Measurements from ENCODE around the gene ZNF488.

The ZNF488 gene

GRCh38 chr10:47326927-47327330, 57.2 kb downstream of the ZNF488 start:
- DNase-seq = no peak

GRCh38 chr10:47326306-47326926, 57.7 kb downstream of the ZNF488 start:
- no peak for DNase-seq

- DNase-seq = no peak
Measured at GRCh38 chr10:47325303-47326291, 58.5 kb downstream of the ZNF488 start.

DNA sequence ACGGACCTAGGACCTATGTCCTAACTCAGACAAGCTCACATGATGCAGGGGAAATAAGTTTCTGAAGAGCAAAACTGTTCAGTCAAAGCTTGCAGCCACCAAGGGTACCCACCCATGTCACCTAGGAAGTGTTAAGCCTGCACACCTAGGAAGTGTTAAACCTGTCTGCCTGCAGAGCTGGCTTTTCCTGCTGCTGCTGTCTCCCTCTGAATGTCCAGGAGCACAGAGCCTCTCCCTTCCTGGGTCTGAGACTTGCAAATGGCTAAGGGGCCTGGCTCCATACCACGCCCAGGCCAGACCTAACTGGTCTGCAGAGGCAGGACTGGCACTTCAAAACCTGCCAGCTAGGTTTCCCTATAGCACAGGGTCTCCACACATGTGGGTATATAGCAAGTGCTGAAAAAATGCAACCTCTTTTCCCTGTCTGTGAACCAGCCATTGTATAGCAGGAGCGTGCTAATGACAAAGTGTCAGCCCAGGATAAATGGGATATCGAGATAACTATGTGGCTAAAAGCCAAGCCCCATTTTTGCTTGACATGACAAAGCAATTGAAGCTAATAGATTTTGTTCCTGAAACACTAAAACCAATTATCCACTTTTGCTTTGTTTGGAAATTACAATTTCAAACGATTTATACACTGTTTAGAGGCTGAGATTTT, 60.3 kb downstream of the ZNF488 start:
- DNase-seq = no peak

- no peak for DNase-seq
Measured at GRCh38 chr10:47323087-47323486, 61.0 kb downstream of the ZNF488 start.

GRCh38 chr10:47322300-47323061, 61.6 kb downstream of the ZNF488 start, which contains the start of gene GDF2:
Gene GDF2 (plus strand): TSS chr10:47322454. CDS start chr10:47322669, 215 bp downstream.
- DNase-seq = no peak

- DNase-seq = no peak
Measured at GRCh38 chr10:47321521-47322195, 62.4 kb downstream of the ZNF488 start.

DNA sequence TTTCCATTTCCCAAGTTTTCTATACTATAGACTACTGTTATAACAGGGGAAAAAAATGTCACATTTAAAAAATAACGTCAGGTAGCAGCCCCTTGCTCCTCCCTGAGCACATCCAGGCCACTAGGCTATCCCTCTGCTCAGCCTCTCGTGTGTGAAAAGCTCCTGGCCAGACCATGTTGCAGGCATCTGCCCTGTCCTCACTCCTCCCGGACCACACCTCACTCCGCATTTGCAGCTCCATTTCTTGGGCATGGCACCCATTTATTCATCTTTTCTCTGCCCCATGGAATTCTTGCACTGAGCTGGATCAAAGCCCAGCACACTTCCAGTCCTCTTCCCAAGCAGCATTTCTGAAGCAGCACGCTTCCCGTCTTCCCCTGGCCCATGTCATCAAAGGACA, 63.3 kb downstream of the ZNF488 start:
- DNase-seq = no peak

GRCh38 chr10:47319784-47320183, 64.3 kb downstream of the ZNF488 start:
- DNase-seq = no peak

- DNase-seq = no peak
Measured at GRCh38 chr10:47318706-47319105, 65.4 kb downstream of the ZNF488 start.

- no peak for DNase-seq
Measured at GRCh38 chr10:47317251-47317650, 66.8 kb downstream of the ZNF488 start.

DNA sequence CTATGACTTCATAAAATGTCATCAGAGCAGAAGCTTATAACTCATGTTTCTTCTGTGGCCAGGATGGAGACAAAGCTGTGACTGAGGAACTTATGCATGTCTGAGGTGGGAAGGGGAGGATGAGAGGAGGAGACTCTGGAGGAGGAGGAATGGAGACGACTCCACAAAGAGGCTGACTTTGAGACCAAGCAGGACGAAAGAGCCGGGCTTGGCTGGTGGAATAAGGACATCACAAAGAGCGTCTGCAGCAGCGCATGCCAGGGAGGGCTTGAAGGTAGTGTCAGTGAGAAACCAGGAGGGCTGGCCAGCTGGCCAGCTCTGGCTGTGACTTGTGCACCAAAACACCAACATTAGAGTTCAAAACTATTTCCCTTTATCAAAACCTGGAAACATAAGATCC, 68.0 kb downstream of the ZNF488 start:
- no peak for DNase-seq
